ENCODE measurements around the gene ROBO3. TPM values are rescaled to one million over a fixed set of nuclear protein-coding genes. Genes with fewer than 3 reads are reported as not detected.

ROBO3 gene
- total and polyA plus RNA-seq, 2 of the 8 experiments (the other 6 are each of a cell fraction or from before 2014, with no cell fraction given), result 12.1 to 24.6 TPM

DNA sequence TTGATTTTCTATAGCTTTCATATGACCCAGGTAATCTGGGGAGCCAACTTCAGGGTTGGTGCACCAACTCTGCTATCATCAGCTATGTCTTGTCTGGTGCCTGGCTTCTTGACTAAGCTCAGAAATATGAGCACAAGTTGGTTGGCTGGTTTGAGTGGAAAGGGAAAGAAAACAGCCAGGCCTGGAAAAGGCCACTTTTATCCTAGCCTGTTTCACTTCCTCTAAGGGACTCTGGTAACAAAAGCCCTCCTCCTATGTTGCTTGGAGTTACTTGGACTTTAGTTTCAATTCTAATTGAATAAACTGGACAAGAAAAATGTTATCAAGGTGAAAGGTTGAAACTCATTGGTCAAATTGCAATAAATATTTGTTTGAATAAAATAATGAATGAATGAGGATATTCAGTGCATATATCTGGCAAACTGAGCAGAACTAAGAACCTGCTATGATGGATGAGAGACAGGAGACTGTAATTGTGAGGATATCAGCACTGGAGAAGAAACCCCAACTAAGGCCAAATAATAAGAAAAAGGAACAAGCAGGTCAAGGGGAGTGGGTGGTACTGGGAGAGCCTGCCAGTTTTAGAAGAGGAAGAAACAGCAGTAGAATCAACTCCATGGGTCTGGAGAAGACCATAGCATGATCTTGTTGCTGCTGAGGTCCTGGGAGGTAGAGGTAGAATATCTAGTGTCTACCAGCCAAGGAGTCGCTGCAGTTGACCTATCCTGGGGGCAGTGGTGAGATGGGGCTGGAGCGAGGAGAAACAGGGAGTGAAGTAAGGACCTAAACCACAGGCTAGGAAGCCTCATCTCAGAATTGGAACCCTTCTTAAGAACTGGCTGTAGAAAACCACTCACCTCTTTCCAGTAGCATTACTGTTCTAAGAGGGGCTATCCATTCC is 24.2 kb downstream of the ROBO3 start:
- H4K8ac ChIP-seq (ENCODE audit: extremely low read depth, insufficient read depth, low read length), result no peak overlapping the region
- POLR2A ChIA-PET (ENCODE audit: partially characterized antibody), result interaction anchor here (1.8 kb wide), 1 partner anchor 9 kb away, joined by 5 read pairs; the partner anchor contains the start of gene ROBO4
- CTCF ChIA-PET (ENCODE audit: partially characterized antibody), result interaction anchor here (0.6 to 4.8 kb wide), 8 partner anchors 8 to 225 kb away, joined by 3 to 22 read pairs (median 5); partner anchors contain the start of gene ROBO4

More for the DNA sequence above, 24.2 kb downstream of the ROBO3 start:
- H2BK5ac ChIP-seq (ENCODE audit: low read depth, low read length), result no peak overlapping the region
- H3K27me3 ChIP-seq (replicated peaks in 1 of 4; ENCODE audit: control insufficient read depth in 3 of 4, extremely low read depth in 1 of 4, insufficient read depth in 3 of 4, low read length in 3 of 4), result peaks cover 0 to 3% (median under 1%) of the 10 kb centered on the region in 4 experiments; a peak in 2 of 7 replicates
- no peaks in the 10 kb centered on the region for H3K23me2 ChIP-seq (ENCODE audit: low read depth, low read length)
- H2BK20ac ChIP-seq (ENCODE audit: low read length), result no peak overlapping the region
- no peak overlapping the region for H3K14ac ChIP-seq (ENCODE audit: insufficient read length)
- H4K91ac ChIP-seq (replicated peaks; ENCODE audit: insufficient read length, low read length), result no peak overlapping the region
- no peak overlapping the region for H2AK5ac ChIP-seq (ENCODE audit: low read depth, low read length)
- WGBS, 2 experiments (ENCODE audit: extremely low coverage in 1 of 2, insufficient coverage in 1 of 2, insufficient read length in 1 of 2, insufficient replicate concordance in 2 of 2, low coverage in 1 of 2, low lambda C conversion rate in 2 of 2, missing lambda C conversion rate in 1 of 2), result 87% methylated on average over 2 of the region's 2 CpGs; no CpG with 5 or more reads in 1 of the 2 experiments
- no peak overlapping the region for H2BK120ac ChIP-seq (replicated peaks; ENCODE audit: low read depth, low read length)
- no peak overlapping the region for H2BK12ac ChIP-seq (ENCODE audit: low read depth, low read length)
- H3K79me1 ChIP-seq (ENCODE audit: low read depth, low read length), result no peaks in the 10 kb centered on the region
- H3K4ac ChIP-seq (replicated peaks; ENCODE audit: insufficient read length, low read depth, low read length), result no peak overlapping the region
- no peak overlapping the region for H3K23ac ChIP-seq (ENCODE audit: insufficient read length)
- no peaks in the 10 kb centered on the region for H3K9me3 ChIP-seq (ENCODE audit: insufficient read depth in 2 of 2, low read depth in 1 of 2, low read length in 1 of 2)
- H4K5ac ChIP-seq (ENCODE audit: insufficient read length, low read depth, low read length), result no peak overlapping the region
- FAIRE-seq (no peak), DNase-seq (ENCODE audit: low read depth in 1 of 2, low spot score in 2 of 2) (no peak)
- H3K4me2 ChIP-seq (ENCODE audit: insufficient read depth in 1 of 2, low read depth in 2 of 2, low read length in 2 of 2), result no peak overlapping the region
- no peaks in the 10 kb centered on the region; a peak in 1 of 7 replicates for H3K4me1 ChIP-seq (replicated peaks in 1 of 4; ENCODE audit: control insufficient read depth in 3 of 4, insufficient read depth in 4 of 4, low read length in 3 of 4)
- no peak overlapping the region for H3K18ac ChIP-seq (ENCODE audit: extremely low read depth, low read length)
- no peaks in the 10 kb centered on the region for H4K20me1 ChIP-seq (replicated peaks in 1 of 2; ENCODE audit: control insufficient read depth in 1 of 2, insufficient read depth in 2 of 2, low read length in 2 of 2)
- H3K36me3 ChIP-seq (ENCODE audit: control insufficient read depth in 2 of 4, insufficient read depth in 4 of 4, low read length in 3 of 4), result no peaks in the 10 kb centered on the region
- no peak overlapping the region for H3K4me3 ChIP-seq (ENCODE audit: extremely low read depth in 1 of 4, insufficient read depth in 2 of 4, low read depth in 3 of 4, low read length in 4 of 4)
- no peak overlapping the region for H3K56ac ChIP-seq (replicated peaks; ENCODE audit: insufficient read length, low read depth, low read length)
- no peak overlapping the region for H2AFZ ChIP-seq (ENCODE audit: low read length)
- TF ChIP-seq CEBPB (IDR thresholded peaks at IDR 0.05; ENCODE audit: low read depth, low read length) (no peak), CHD2 (IDR thresholded peaks at IDR 0.05; ENCODE audit: low read length) (no peak), HDAC6 (IDR thresholded peaks at IDR 0.05; ENCODE audit: low read depth, low read length) (no peak), SP4 (IDR thresholded peaks at IDR 0.05; ENCODE audit: low read length) (no peak), KDM1A (IDR thresholded peaks at IDR 0.05; ENCODE audit: borderline replicate concordance, low read length) (no peak), BCL11A (IDR thresholded peaks at IDR 0.05; ENCODE audit: low read depth in 2 of 2, low read length in 2 of 2) (no peak), SIX5 (IDR thresholded peaks at IDR 0.05; ENCODE audit: low read depth, low read length) (no peak), TAF7 (optimal IDR thresholded peaks at IDR 0.05; ENCODE audit: borderline replicate concordance, low read depth, low read length) (no peak), SRF (IDR thresholded peaks at IDR 0.05; ENCODE audit: low read depth, low read length) (no peak), MAX (IDR thresholded peaks at IDR 0.05) (no peak), ATF3 (IDR thresholded peaks at IDR 0.05; ENCODE audit: insufficient read depth, low read depth, low read length) (no peak), ASH2L (IDR thresholded peaks at IDR 0.05; ENCODE audit: low read length) (no peak)
- H3K9ac ChIP-seq (replicated peaks in 1 of 4; ENCODE audit: extremely low read depth in 1 of 4, low read depth in 3 of 4, low read length in 3 of 4), result no peak overlapping the region
- H2BK15ac ChIP-seq (ENCODE audit: low read length), result no peak overlapping the region
- no peak overlapping the region for H3K27ac ChIP-seq (ENCODE audit: low read depth, low read length)
- no peaks in the 10 kb centered on the region for H3K79me2 ChIP-seq (ENCODE audit: control insufficient read depth in 1 of 2, insufficient read depth in 2 of 2, low read length in 2 of 2)

Data from H1 (cell line).